ENCODE results near the gene RARB.

RARB gene

DNA sequence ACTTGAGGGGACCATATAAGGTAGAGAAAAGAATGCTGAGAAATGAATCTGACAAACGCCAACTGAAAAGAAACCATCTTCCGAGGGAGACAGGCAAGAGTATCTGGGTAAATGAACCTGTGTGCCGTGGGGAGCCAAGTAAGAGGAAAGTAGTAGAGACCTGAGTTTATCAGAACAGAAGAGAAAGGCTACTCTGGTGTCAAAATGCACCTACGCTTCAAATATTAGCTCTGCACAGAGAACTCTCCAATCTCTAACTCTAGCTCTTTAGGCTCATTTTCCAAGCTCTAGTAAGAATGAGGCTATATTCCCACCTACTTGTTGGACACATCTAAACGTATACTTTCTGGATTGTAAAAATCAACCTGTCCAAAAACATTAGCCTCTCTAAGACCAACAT lies 183.1 kb downstream of the RARB start (continued):
- TF ChIP-seq, protein P1, sequence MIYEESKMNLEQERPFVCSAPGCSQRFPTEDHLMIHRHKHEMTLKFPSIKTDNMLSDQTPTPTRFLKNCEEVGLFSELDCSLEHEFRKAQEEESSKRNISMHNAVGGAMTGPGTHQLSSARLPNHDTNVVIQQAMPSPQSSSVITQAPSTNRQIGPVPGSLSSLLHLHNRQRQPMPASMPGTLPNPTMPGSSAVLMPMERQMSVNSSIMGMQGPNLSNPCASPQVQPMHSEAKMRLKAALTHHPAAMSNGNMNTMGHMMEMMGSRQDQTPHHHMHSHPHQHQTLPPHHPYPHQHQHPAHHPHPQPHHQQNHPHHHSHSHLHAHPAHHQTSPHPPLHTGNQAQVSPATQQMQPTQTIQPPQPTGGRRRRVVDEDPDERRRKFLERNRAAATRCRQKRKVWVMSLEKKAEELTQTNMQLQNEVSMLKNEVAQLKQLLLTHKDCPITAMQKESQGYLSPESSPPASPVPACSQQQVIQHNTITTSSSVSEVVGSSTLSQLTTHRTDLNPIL (CRISPR knock-in tag; IDR thresholded peaks at IDR 0.05; ENCODE audit: low read depth): no peak
- no peak for TF ChIP-seq BACH2 (CRISPR knock-in tag; IDR thresholded peaks at IDR 0.05; ENCODE audit: borderline replicate concordance)
- TF ChIP-seq ZFP30 (CRISPR knock-in tag; IDR thresholded peaks at IDR 0.05): no peak

DNA sequence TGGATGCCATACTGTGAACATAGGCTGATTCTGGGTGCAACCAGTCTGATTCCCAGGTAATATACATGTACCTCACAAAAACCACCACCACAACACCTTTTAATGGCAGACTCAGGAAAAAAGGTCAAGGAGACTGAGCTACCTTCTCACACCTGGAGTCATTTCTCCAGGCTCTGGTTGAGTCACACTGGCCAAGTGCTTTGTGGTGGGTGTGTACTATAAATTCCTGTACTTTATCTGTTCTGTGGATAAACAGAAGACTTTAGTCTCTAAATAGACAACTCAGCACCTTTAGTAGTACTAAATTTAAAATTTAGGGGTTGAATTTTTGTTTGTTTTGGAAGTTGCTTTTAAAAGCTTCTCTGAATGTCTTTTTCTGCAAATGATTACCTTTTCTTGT lies 190.0 kb downstream of the RARB start:
- ATAC-seq: no peak

DNA sequence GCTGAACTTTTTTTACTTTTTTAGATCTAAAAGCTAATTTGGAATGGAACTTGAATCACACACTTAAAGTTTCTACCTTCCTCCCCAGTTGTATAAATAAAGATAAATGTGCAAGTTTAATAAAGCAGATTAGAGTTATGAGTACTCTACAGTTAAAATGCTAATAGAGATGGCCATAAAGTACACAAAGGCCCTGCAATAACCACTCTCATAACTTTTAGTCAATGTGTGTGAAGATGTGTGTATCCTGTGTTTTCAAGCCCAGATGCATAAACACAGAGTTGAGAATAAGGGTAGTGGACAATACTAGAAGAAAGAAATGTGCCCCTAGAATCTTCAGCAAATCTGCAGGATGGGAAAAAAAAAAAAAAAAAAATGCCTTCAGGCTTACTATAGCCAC lies 191.3 kb downstream of the RARB start:
- TF ChIP-seq ARNTL (CRISPR knock-in tag; IDR thresholded peaks at IDR 0.05; ENCODE audit: borderline replicate concordance, low read depth) (no peak), BACH2 (CRISPR knock-in tag; IDR thresholded peaks at IDR 0.05; ENCODE audit: borderline replicate concordance) (no peak), OSR1 (CRISPR knock-in tag; IDR thresholded peaks at IDR 0.05) (no peak), ZFP3 (CRISPR knock-in tag; IDR thresholded peaks at IDR 0.05) (no peak), ZFP30 (CRISPR knock-in tag; IDR thresholded peaks at IDR 0.05) (no peak), ZNF70 (CRISPR knock-in tag; IDR thresholded peaks at IDR 0.05) (no peak), ZNF8 (CRISPR knock-in tag; IDR thresholded peaks at IDR 0.05) (no peak), TOX (CRISPR knock-in tag; IDR thresholded peaks at IDR 0.05; ENCODE audit: borderline replicate concordance) (no peak)
- TF ChIP-seq, protein P2, sequence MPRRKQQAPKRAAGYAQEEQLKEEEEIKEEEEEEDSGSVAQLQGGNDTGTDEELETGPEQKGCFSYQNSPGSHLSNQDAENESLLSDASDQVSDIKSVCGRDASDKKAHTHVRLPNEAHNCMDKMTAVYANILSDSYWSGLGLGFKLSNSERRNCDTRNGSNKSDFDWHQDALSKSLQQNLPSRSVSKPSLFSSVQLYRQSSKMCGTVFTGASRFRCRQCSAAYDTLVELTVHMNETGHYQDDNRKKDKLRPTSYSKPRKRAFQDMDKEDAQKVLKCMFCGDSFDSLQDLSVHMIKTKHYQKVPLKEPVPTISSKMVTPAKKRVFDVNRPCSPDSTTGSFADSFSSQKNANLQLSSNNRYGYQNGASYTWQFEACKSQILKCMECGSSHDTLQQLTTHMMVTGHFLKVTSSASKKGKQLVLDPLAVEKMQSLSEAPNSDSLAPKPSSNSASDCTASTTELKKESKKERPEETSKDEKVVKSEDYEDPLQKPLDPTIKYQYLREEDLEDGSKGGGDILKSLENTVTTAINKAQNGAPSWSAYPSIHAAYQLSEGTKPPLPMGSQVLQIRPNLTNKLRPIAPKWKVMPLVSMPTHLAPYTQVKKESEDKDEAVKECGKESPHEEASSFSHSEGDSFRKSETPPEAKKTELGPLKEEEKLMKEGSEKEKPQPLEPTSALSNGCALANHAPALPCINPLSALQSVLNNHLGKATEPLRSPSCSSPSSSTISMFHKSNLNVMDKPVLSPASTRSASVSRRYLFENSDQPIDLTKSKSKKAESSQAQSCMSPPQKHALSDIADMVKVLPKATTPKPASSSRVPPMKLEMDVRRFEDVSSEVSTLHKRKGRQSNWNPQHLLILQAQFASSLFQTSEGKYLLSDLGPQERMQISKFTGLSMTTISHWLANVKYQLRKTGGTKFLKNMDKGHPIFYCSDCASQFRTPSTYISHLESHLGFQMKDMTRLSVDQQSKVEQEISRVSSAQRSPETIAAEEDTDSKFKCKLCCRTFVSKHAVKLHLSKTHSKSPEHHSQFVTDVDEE (CRISPR knock-in tag; IDR thresholded peaks at IDR 0.05): no peak
- TF ChIP-seq, protein P3, sequence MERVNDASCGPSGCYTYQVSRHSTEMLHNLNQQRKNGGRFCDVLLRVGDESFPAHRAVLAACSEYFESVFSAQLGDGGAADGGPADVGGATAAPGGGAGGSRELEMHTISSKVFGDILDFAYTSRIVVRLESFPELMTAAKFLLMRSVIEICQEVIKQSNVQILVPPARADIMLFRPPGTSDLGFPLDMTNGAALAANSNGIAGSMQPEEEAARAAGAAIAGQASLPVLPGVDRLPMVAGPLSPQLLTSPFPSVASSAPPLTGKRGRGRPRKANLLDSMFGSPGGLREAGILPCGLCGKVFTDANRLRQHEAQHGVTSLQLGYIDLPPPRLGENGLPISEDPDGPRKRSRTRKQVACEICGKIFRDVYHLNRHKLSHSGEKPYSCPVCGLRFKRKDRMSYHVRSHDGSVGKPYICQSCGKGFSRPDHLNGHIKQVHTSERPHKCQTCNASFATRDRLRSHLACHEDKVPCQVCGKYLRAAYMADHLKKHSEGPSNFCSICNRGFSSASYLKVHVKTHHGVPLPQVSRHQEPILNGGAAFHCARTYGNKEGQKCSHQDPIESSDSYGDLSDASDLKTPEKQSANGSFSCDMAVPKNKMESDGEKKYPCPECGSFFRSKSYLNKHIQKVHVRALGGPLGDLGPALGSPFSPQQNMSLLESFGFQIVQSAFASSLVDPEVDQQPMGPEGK (CRISPR knock-in tag; IDR thresholded peaks at IDR 0.05; ENCODE audit: borderline replicate concordance): no peak

More for the DNA sequence above, 190.0 kb downstream of the RARB start:
- TF ChIP-seq, protein P2 (CRISPR knock-in tag; IDR thresholded peaks at IDR 0.05): no peak
- TF ChIP-seq CSDC2 (CRISPR knock-in tag; IDR thresholded peaks at IDR 0.05) (no peak), ZFP30 (CRISPR knock-in tag; IDR thresholded peaks at IDR 0.05) (no peak), PPARA (CRISPR knock-in tag; IDR thresholded peaks at IDR 0.05; ENCODE audit: borderline replicate concordance) (no peak), SNAI2 (CRISPR knock-in tag; IDR thresholded peaks at IDR 0.05) (no peak), ZC3H10 (CRISPR knock-in tag; IDR thresholded peaks at IDR 0.05) (no peak), ARNTL (CRISPR knock-in tag; IDR thresholded peaks at IDR 0.05; ENCODE audit: borderline replicate concordance, low read depth) (no peak)
- TF ChIP-seq, protein P4, sequence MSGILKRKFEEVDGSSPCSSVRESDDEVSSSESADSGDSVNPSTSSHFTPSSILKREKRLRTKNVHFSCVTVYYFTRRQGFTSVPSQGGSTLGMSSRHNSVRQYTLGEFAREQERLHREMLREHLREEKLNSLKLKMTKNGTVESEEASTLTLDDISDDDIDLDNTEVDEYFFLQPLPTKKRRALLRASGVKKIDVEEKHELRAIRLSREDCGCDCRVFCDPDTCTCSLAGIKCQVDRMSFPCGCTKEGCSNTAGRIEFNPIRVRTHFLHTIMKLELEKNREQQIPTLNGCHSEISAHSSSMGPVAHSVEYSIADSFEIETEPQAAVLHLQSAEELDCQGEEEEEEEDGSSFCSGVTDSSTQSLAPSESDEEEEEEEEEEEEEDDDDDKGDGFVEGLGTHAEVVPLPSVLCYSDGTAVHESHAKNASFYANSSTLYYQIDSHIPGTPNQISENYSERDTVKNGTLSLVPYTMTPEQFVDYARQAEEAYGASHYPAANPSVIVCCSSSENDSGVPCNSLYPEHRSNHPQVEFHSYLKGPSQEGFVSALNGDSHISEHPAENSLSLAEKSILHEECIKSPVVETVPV (CRISPR knock-in tag; IDR thresholded peaks at IDR 0.05): no peak
- TF ChIP-seq, protein P1 (CRISPR knock-in tag; IDR thresholded peaks at IDR 0.05; ENCODE audit: low read depth): no peak

More for the DNA sequence above, 191.3 kb downstream of the RARB start:
- ATAC-seq: no peak

All from SK-N-SH treated with all-trans-retinoic acid at 6 μM for 48 hours (cell line).